Esophagus muscularis mucosa (tissue), 4 donors: ENCODE results near the gene MAST4. TPM values are rescaled to one million over a fixed set of nuclear protein-coding genes. Genes with fewer than 3 reads are reported as not detected.
"Not testable (repeated sequence)": the region's sequence is repeated elsewhere in the genome, so short reads cannot be mapped to it uniquely, and the experiment has no call there.

Experiments used
- DNase-seq: peaks from one replicate; pipeline ENCODE4 v3.0.0-alpha.2; 2017; ENCODE audit errors: extremely low spot score
- H3K27ac ChIP-seq, 4 donors: fragments of 200-600 bp; sonication (generic); replicated peaks in 1 of 4; 1 replicate in 3 of 4; 2 replicates in 1 of 4; pipeline ENCODE4 v1.5.1; 2016 to 2019; ENCODE audit warnings: mild to moderate bottlenecking in 1 of 4
- H3K27me3 ChIP-seq, 4 donors: fragments of 200-600 bp; sonication (generic); one replicate each; pipeline versions ENCODE4 v1.5.1 to v1.6.0; 2016 to 2019
- H3K36me3 ChIP-seq, 4 donors: fragments of 200-600 bp; sonication (generic); one replicate each; pipeline ENCODE4 v1.5.1; 2016 to 2019
- H3K4me1 ChIP-seq, 4 donors: fragments of 200-600 bp; sonication (generic); one replicate each; pipeline ENCODE4 v1.5.1; 2016 to 2019
- H3K4me3 ChIP-seq, 4 donors: fragments of 200-600 bp; sonication (generic); 1 replicate in 2 of 4; 2 replicates in 2 of 4; pipeline ENCODE4 v1.5.1; 2016 to 2019; ENCODE audit warnings: mild to moderate bottlenecking in 4 of 4, moderate library complexity in 1 of 4
- H3K9me3 ChIP-seq, 4 donors: fragments of 200-600 bp; sonication (generic); 1 replicate in 3 of 4; 2 replicates in 1 of 4; pipeline ENCODE4 v1.5.1; 2016 to 2019
- CTCF ChIP-seq, 3 experiments: fragments of 200-600 bp in 2 of 3; fragments of 450-650 bp in 1 of 3; sonication (generic) in 2 of 3; IDR thresholded peaks; one replicate each; pipeline ENCODE4 v1.5.1; 2017 to 2019; ENCODE audit warnings: antibody characterized with exemption in 3 of 3, mild to moderate bottlenecking in 2 of 3, moderate library complexity in 1 of 3
- EP300 ChIP-seq: sonication (generic); formaldehyde crosslinking; IDR thresholded peaks from one replicate; pipeline ENCODE4 v1.6.1; 2017; ENCODE audit warnings: antibody characterized with exemption
- POLR2A ChIP-seq: fragments of 450-650 bp; IDR thresholded peaks from one replicate; pipeline ENCODE4 v1.6.1; 2017; ENCODE audit warnings: antibody characterized with exemption, moderate library complexity, mild to moderate bottlenecking, low read depth
- POLR2AphosphoS5 ChIP-seq, 2 donors: sonication (generic); formaldehyde crosslinking; IDR thresholded peaks; one replicate each; pipeline ENCODE4 v1.6.1; 2017; ENCODE audit warnings: antibody characterized with exemption in 2 of 2
- WGBS: methylation state at CpG from one replicate; pipeline ENCODE4 v1.1.5; 2018; 5-methylcytosine and 5-hydroxymethylcytosine counted together
- intact Hi-C: fragments of 100-400 bp; cut with DNase I; formaldehyde crosslinking; loops from one replicate; pipeline ENCODE4 v1.15.1; 2023
- total RNA-seq, 4 donors: library from RNA; depleted of rRNA; stranded (reverse); fragments of >200 nt; gene quantifications; one replicate each; pipeline versions ENCODE4 v1.1.0 to v1.2.1, GENCODE V29; 2016

Gene MAST4
- total RNA-seq, 4 donors from 2014 or later = 26.2 to 39.7 (median 35.8) TPM

- no peak for DNase-seq
Measured at GRCh38 chr5:66747607-66748006, 151.4 kb downstream of the MAST4 start.

GRCh38 chr5:66752668-66753067, 156.5 kb downstream of the MAST4 start:
- H3K9me3 ChIP-seq, DNase-seq, H3K27ac ChIP-seq, intact Hi-C loops, H3K27me3 ChIP-seq, H3K4me3 ChIP-seq, H3K36me3 ChIP-seq: not testable (repeated sequence)
- peaks cover 0 to 10% (median 1%) of the 10 kb centered on the region in 4 donors for H3K4me1 ChIP-seq
- no CpG with 5 or more reads among the region's 2 CpGs for WGBS

More at GRCh38 chr5:66747607-66748006, 151.4 kb downstream of the MAST4 start:
- H3K36me3 ChIP-seq = no peaks in the 10 kb centered on the region
- no peak overlapping the region for H3K4me3 ChIP-seq
- TF ChIP-seq POLR2A (no peak), CTCF (IDR thresholded peaks at IDR 0.05) (no peak), POLR2AphosphoS5 (IDR thresholded peaks at IDR 0.05) (no peak), EP300 (no peak)
- 76% methylated on average over 5 of the region's 5 CpGs for WGBS
- peaks cover 0 to 15% (median 1%) of the 10 kb centered on the region in 4 donors for H3K4me1 ChIP-seq
- intact Hi-C loops = no loop called here
- no peaks in the 10 kb centered on the region for H3K27me3 ChIP-seq
- no peak overlapping the region for H3K27ac ChIP-seq
- no peaks in the 10 kb centered on the region for H3K9me3 ChIP-seq

GRCh38 chr5:66757219-66757833, 161.1 kb downstream of the MAST4 start:
- 38% methylated on average over 5 of the region's 5 CpGs for WGBS
- no peak overlapping the region for H3K4me3 ChIP-seq
- peak; percentile 7 for DNase-seq
- no peaks in the 10 kb centered on the region for H3K27me3 ChIP-seq
- H3K9me3 ChIP-seq = no peaks in the 10 kb centered on the region
- H3K27ac ChIP-seq = no peak overlapping the region
- intact Hi-C loops = loop anchor here (5.0 kb wide), 1 partner anchor 450 kb away; no protein-coding TSS in a partner anchor
- H3K4me1 ChIP-seq = peaks cover 0 to 10% (median 0%) of the 10 kb centered on the region in 4 donors
- TF ChIP-seq POLR2A (no peak), CTCF (IDR thresholded peaks at IDR 0.05) (peak; percentile 17 to 35 (median 32)), POLR2AphosphoS5 (IDR thresholded peaks at IDR 0.05) (no peak), EP300 (no peak)
- H3K36me3 ChIP-seq = peaks cover 0 to 3% (median 0%) of the 10 kb centered on the region in 4 donors

GRCh38 chr5:66757834-66758371, 161.7 kb downstream of the MAST4 start:
- DNase-seq = no peak
- Histone ChIP-seq H3K9me3 (no peaks in the 10 kb centered on the region), H3K27me3 (no peaks in the 10 kb centered on the region), H3K4me3 (no peak overlapping the region), H3K27ac (no peak overlapping the region), H3K4me1 (peaks cover 0 to 10% (median 0%) of the 10 kb centered on the region in 4 donors), H3K36me3 (peaks cover 0 to 3% (median 0%) of the 10 kb centered on the region in 4 donors)
- TF ChIP-seq POLR2A (no peak), POLR2AphosphoS5 (IDR thresholded peaks at IDR 0.05) (no peak), EP300 (no peak), CTCF (IDR thresholded peaks at IDR 0.05) (no peak)
- intact Hi-C loops = loop anchor here (5.0 kb wide), 1 partner anchor 451 kb away; no protein-coding TSS in a partner anchor
- 67% methylated on average over 3 of the region's 3 CpGs for WGBS

GRCh38 chr5:66769030-66769733, 173.0 kb downstream of the MAST4 start:
- Histone ChIP-seq H3K9me3 (no peaks in the 10 kb centered on the region), H3K27ac (no peak overlapping the region), H3K27me3 (peaks cover 0 to 2% (median 0%) of the 10 kb centered on the region in 4 donors), H3K36me3 (no peaks in the 10 kb centered on the region), H3K4me3 (no peak overlapping the region), H3K4me1 (no peaks in the 10 kb centered on the region)
- 80% methylated on average over 9 of the region's 9 CpGs for WGBS
- intact Hi-C loops = no loop called here
- no peak for TF ChIP-seq CTCF (IDR thresholded peaks at IDR 0.05)
- no peak for TF ChIP-seq POLR2A
- TF ChIP-seq EP300 = no peak
- no peak for TF ChIP-seq POLR2AphosphoS5 (IDR thresholded peaks at IDR 0.05)
- no peak for DNase-seq
